Measurements from ENCODE around the gene EEF1A2. TPM values are rescaled to one million over a fixed set of nuclear protein-coding genes. Genes with fewer than 3 reads are reported as not detected.

The EEF1A2 gene
- total RNA-seq, 2 donors from 2014 or later = 2.4 TPM; not detected in 1

DNA sequence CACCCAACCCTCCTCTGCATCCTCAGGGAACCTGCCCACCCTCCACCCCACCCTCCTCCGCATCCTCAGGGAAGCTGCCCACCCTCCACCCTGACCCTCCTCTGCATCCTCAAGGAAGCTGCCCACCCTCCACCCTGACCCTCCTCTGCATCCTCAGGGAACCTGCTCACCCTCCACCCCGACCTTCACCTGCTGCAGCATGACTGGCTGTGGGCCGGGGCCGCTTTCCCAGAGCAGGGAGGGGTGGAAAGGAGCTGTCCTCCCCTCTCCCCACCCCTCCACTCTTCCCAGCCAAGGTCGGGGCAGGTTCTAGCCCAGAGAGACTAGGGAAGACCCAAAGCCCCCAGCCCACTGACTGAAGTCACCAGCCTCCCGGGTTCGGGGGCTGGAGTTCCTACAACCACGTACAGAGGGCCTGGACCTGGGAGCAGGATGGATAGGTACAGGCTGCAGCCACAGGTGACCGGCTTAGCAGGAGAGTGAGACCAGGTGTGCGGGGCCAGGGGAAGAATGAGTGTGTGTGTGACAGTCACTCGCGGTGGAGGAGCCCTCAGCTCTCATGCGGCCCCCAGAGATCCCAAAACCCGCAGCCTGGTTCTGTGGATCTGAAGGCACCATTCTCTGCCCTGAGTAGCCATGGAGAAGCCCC is 11.6 kb downstream of the EEF1A2 start:
- H3K9me3 ChIP-seq = no peaks in the 10 kb centered on the region
- H3K27me3 ChIP-seq (replicated peaks; ENCODE audit: insufficient read depth) = peaks cover 7% of the 10 kb centered on the region
- ATAC-seq (ENCODE audit: insufficient number of reproducible peaks, low FRiP score, low read depth) (no peak), DNase-seq (ENCODE audit: low spot score) (no peak)
- H3K4me1 ChIP-seq (ENCODE audit: control insufficient read depth in 1 of 2, low read depth in 2 of 2) = no peaks in the 10 kb centered on the region
- H3K36me3 ChIP-seq = no peaks in the 10 kb centered on the region
- TF ChIP-seq, protein P1, sequence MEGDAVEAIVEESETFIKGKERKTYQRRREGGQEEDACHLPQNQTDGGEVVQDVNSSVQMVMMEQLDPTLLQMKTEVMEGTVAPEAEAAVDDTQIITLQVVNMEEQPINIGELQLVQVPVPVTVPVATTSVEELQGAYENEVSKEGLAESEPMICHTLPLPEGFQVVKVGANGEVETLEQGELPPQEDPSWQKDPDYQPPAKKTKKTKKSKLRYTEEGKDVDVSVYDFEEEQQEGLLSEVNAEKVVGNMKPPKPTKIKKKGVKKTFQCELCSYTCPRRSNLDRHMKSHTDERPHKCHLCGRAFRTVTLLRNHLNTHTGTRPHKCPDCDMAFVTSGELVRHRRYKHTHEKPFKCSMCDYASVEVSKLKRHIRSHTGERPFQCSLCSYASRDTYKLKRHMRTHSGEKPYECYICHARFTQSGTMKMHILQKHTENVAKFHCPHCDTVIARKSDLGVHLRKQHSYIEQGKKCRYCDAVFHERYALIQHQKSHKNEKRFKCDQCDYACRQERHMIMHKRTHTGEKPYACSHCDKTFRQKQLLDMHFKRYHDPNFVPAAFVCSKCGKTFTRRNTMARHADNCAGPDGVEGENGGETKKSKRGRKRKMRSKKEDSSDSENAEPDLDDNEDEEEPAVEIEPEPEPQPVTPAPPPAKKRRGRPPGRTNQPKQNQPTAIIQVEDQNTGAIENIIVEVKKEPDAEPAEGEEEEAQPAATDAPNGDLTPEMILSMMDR (IDR thresholded peaks at IDR 0.05) = no peak
- H3K4me3 ChIP-seq = no peak overlapping the region
- no peak overlapping the region for H3K27ac ChIP-seq

DNA sequence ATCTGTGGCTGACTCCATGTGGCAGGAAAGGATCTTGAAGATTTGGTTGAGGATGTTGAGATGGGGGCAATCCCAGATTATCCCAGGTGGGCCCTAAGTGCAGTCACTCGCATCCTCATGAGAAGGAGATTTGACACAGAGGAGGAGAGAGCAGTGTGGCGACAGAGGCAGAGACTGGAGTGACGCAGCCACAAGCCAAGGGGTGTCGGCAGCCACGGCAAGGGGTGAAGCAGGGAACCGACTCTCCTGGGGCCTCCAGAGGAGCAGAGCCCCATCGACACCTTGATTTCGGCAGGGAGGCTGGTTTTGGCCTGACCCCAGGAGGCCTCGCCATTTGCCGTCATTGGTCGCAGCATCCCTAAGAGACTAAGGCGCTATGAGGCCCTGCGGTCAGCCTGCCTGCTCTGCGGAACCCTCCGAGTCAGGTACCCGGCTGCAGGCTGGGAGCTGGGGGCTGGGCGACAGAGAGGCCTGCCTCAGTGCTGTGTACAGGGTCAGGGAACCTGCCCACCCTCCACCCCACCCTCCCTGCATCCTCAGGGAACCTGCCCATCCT is 12.5 kb downstream of the EEF1A2 start:
- H3K27me3 ChIP-seq (replicated peaks; ENCODE audit: insufficient read depth) = peaks cover 7% of the 10 kb centered on the region
- H3K36me3 ChIP-seq = no peaks in the 10 kb centered on the region
- DNase-seq (ENCODE audit: low spot score) (no peak), ATAC-seq (ENCODE audit: insufficient number of reproducible peaks, low FRiP score, low read depth) (no peak)
- H3K4me1 ChIP-seq (ENCODE audit: control insufficient read depth in 1 of 2, low read depth in 2 of 2) = no peaks in the 10 kb centered on the region
- H3K9me3 ChIP-seq = no peaks in the 10 kb centered on the region
- TF ChIP-seq, protein P1 (IDR thresholded peaks at IDR 0.05) = no peak
- no peak overlapping the region for H3K27ac ChIP-seq
- no peak overlapping the region for H3K4me3 ChIP-seq

DNA sequence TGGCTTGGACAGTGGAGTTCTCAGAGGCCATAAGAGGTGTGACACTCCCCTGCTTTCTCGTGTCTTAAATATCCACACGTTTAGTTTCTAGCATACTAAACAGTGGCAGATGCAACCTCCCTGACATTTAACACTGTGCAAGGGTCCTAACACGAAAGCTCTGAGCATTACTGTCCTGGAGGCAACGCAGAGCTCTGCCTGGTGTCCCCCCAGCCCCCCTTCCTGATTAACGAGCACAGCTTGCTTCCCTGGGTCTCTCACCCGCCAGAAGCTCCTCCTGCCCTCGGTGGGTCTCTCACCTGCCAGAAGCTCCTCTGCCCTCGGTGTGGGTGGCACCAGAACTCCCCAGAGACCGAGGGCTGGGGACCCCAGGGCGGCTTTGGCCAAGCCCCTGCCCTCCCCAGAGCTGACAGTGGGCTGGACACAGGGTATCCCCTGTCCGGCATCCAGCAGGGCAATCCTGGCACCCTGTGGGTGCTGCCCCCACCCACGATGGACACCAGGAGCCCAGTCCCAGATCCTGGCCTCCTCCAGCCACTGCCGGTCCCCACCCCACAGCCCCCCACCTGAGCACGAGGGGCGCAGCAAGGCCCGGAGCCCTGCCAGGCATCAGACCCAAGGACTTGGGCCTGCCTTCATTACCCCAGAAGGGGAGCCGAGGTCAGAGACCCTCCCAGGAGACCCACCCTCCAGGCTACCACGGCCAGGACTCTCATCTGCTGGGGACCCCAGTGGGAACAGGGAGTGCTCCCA is 14.1 kb downstream of the EEF1A2 start:
- no peaks in the 10 kb centered on the region for H3K9me3 ChIP-seq
- ATAC-seq (ENCODE audit: insufficient number of reproducible peaks, low FRiP score, low read depth) (no peak), DNase-seq (ENCODE audit: low spot score) (no peak)
- no peaks in the 10 kb centered on the region for H3K36me3 ChIP-seq
- H3K27me3 ChIP-seq (replicated peaks; ENCODE audit: insufficient read depth) = peaks cover 7% of the 10 kb centered on the region
- H3K4me1 ChIP-seq (ENCODE audit: control insufficient read depth in 1 of 2, low read depth in 2 of 2) = no peaks in the 10 kb centered on the region
- H3K4me3 ChIP-seq = no peak overlapping the region
- no peak overlapping the region for H3K27ac ChIP-seq
- TF ChIP-seq, protein P1 (IDR thresholded peaks at IDR 0.05) = no peak

DNA sequence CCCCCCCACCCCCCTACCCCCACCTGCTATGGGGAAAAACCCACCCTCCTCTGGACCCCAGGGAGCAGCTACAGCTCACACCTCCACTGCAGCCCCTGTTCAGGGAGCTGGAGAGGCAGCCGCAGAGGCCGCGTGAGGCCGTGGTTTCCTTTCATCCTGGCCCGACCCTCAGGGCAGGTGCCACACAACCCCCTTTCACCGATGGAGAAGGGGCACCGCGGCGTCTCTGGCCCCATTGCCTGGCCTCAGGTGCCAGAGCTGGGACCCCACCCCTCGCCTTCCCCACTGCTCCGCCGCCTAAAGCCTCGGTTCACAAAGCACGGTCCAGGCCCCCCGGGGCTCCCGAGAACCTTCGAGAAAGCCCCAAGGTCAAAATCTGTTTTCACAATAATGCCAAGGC is 14.6 kb downstream of the EEF1A2 start:
- H3K27me3 ChIP-seq (replicated peaks; ENCODE audit: insufficient read depth) = peaks cover 7% of the 10 kb centered on the region
- ATAC-seq (ENCODE audit: insufficient number of reproducible peaks, low FRiP score, low read depth) (no peak), DNase-seq (ENCODE audit: low spot score) (no peak)
- no peaks in the 10 kb centered on the region for H3K36me3 ChIP-seq
- H3K9me3 ChIP-seq = no peaks in the 10 kb centered on the region
- H3K4me1 ChIP-seq (ENCODE audit: control insufficient read depth in 1 of 2, low read depth in 2 of 2) = no peaks in the 10 kb centered on the region
- H3K4me3 ChIP-seq = no peak overlapping the region
- TF ChIP-seq, protein P1 (IDR thresholded peaks at IDR 0.05) = no peak
- H3K27ac ChIP-seq = no peak overlapping the region

DNA sequence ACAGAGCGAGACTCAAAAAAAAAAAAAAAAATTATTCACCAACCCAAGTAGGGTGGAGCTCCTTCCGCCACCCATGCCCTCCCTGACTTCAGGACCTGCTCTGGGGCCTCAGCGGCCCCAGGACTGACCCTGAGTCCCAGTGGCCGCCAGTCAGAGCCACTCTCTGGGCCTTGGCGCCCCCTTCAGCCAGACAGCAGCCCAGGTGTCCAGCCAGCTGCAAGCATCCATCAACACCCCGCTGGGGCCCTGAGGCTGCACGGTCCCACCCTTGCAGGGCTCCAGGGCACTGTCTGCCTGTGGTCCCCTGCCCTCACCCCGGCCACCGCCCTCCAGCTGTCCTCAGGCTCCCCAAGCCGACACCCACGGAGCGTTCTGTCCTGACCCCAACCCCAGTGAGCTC is 15.0 kb downstream of the EEF1A2 start:
- Histone ChIP-seq H3K4me3 (no peak overlapping the region), H3K36me3 (no peaks in the 10 kb centered on the region), H3K27me3 (replicated peaks; ENCODE audit: insufficient read depth) (peaks cover 7% of the 10 kb centered on the region), H3K4me1 (ENCODE audit: control insufficient read depth in 1 of 2, low read depth in 2 of 2) (no peaks in the 10 kb centered on the region), H3K9me3 (no peaks in the 10 kb centered on the region), H3K27ac (no peak overlapping the region)
- DNase-seq (ENCODE audit: low spot score) (no peak), ATAC-seq (ENCODE audit: insufficient number of reproducible peaks, low FRiP score, low read depth) (no peak)
- TF ChIP-seq, protein P1 (IDR thresholded peaks at IDR 0.05) = no peak

Data from thoracic aorta (tissue), 2 donors.